Ishikawa (cell line): ENCODE data around the gene RGSL1.

Experiments
- CEBPB ChIP-seq: IDR thresholded peaks from 2 replicates; pipeline ENCODE4 v1.6.1; 2012
- CREB1 ChIP-seq: IDR thresholded peaks from 2 replicates; pipeline ENCODE4 v1.6.1; 2012; ENCODE audit warnings: low read depth
- EGR1 ChIP-seq: IDR thresholded peaks from 2 replicates; pipeline ENCODE4 v1.6.1; 2012
- EP300 ChIP-seq: IDR thresholded peaks from 2 replicates; pipeline ENCODE4 v1.6.1; 2012; ENCODE audit warnings: borderline replicate concordance
- FOXM1 ChIP-seq: IDR thresholded peaks from 2 replicates; pipeline ENCODE4 v1.6.1; 2012; ENCODE audit warnings: low read depth, borderline replicate concordance
- NFIC ChIP-seq: IDR thresholded peaks from 2 replicates; pipeline ENCODE4 v1.6.1; 2012
- RAD21 ChIP-seq: IDR thresholded peaks from 2 replicates; pipeline ENCODE4 v1.6.1; 2012; ENCODE audit warnings: low read depth
- TAF1 ChIP-seq: IDR thresholded peaks from 2 replicates; pipeline ENCODE4 v1.6.1; 2012; ENCODE audit warnings: low read depth, mild to moderate bottlenecking
- TCF12 ChIP-seq: IDR thresholded peaks from 2 replicates; pipeline ENCODE4 v1.6.1; 2012; ENCODE audit warnings: low read depth
- TEAD4 ChIP-seq: IDR thresholded peaks from 2 replicates; pipeline ENCODE4 v1.6.1; 2012
- YY1 ChIP-seq: IDR thresholded peaks from 2 replicates; pipeline ENCODE4 v1.6.1; 2012; ENCODE audit warnings: low read depth
- ZBTB7A ChIP-seq: IDR thresholded peaks from 2 replicates; pipeline ENCODE4 v1.6.1; 2012; ENCODE audit warnings: low read depth
- TF ChIP-seq, protein P1 (sequence below): IDR thresholded peaks from 2 replicates; pipeline ENCODE4 v1.6.1; 2012
- TF ChIP-seq, protein P2 (sequence below): IDR thresholded peaks from 2 replicates; pipeline ENCODE4 v1.6.1; 2012; ENCODE audit warnings: low read depth, mild to moderate bottlenecking
- TF ChIP-seq, protein P3 (sequence below): IDR thresholded peaks from 2 replicates; pipeline ENCODE4 v1.6.1; 2012

RGSL1 gene

DNA sequence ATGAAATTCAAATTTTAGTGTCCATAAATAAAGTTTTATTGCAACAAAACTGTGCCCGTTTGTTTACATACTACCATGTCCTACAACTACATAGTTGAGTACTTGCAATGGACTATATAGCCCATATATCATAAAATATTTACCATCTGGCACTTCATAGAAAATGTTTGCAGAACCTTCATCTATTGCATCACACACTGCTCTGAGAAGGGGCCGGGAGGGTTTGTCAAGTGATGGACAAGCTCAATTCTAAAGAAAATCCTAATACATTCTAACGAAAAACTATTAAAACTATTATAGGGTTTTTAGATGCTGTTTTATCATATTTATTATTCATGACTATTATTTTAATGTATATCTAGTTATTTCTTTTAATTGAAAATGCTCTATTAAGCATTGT is 35.9 kb downstream of the RGSL1 start:
- TF ChIP-seq TCF12, result no peak
- no peak for TF ChIP-seq NFIC
- no peak for TF ChIP-seq FOXM1
- no peak for TF ChIP-seq EGR1
- TF ChIP-seq YY1, result no peak
- no peak for TF ChIP-seq TAF1
- no peak for TF ChIP-seq RAD21
- no peak for TF ChIP-seq ZBTB7A
- no peak for TF ChIP-seq CREB1
- TF ChIP-seq, protein P1, sequence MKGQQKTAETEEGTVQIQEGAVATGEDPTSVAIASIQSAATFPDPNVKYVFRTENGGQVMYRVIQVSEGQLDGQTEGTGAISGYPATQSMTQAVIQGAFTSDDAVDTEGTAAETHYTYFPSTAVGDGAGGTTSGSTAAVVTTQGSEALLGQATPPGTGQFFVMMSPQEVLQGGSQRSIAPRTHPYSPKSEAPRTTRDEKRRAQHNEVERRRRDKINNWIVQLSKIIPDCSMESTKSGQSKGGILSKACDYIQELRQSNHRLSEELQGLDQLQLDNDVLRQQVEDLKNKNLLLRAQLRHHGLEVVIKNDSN, result no peak
- no peak for TF ChIP-seq EP300

- TF ChIP-seq NFIC (no peak), YY1 (no peak), EP300 (no peak), TEAD4 (no peak), ZBTB7A (no peak), TCF12 (no peak), RAD21 (no peak), FOXM1 (no peak), CREB1 (no peak)
- TF ChIP-seq, protein P2, sequence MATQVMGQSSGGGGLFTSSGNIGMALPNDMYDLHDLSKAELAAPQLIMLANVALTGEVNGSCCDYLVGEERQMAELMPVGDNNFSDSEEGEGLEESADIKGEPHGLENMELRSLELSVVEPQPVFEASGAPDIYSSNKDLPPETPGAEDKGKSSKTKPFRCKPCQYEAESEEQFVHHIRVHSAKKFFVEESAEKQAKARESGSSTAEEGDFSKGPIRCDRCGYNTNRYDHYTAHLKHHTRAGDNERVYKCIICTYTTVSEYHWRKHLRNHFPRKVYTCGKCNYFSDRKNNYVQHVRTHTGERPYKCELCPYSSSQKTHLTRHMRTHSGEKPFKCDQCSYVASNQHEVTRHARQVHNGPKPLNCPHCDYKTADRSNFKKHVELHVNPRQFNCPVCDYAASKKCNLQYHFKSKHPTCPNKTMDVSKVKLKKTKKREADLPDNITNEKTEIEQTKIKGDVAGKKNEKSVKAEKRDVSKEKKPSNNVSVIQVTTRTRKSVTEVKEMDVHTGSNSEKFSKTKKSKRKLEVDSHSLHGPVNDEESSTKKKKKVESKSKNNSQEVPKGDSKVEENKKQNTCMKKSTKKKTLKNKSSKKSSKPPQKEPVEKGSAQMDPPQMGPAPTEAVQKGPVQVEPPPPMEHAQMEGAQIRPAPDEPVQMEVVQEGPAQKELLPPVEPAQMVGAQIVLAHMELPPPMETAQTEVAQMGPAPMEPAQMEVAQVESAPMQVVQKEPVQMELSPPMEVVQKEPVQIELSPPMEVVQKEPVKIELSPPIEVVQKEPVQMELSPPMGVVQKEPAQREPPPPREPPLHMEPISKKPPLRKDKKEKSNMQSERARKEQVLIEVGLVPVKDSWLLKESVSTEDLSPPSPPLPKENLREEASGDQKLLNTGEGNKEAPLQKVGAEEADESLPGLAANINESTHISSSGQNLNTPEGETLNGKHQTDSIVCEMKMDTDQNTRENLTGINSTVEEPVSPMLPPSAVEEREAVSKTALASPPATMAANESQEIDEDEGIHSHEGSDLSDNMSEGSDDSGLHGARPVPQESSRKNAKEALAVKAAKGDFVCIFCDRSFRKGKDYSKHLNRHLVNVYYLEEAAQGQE, result no peak
- TF ChIP-seq, protein P3, sequence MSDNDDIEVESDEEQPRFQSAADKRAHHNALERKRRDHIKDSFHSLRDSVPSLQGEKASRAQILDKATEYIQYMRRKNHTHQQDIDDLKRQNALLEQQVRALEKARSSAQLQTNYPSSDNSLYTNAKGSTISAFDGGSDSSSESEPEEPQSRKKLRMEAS, result no peak
These were observed 38.9 kb downstream of the RGSL1 start for GRCh38 chr1:182488803-182489202.

GRCh38 chr1:182493063-182493462 is 43.1 kb downstream of the RGSL1 start:
- TF ChIP-seq RAD21 (no peak), NFIC (no peak), EP300 (no peak)
- TF ChIP-seq, protein P1, result no peak

DNA sequence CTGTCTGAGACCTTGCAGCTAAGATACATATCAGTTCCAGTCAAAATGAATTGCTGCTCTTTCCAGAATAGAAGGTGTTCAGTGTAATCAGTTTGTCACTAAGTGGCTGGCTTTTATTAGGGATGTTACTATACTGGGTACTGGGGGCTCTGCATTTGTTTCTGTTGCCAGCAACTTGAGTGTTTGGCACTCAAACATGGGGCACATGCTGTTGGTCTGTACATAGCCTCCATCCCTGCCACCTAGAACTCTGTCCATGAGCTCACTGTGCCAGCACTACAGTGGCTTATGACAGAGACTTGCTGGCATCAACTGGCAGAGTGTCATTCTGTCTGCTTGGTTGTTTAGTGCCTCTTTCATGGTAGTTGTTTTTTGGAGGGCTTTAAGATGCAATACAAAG is 45.1 kb downstream of the RGSL1 start:
- TF ChIP-seq TEAD4 (no peak), EGR1 (no peak), FOXM1 (no peak), EP300 (no peak), TAF1 (no peak), ZBTB7A (no peak)

DNA sequence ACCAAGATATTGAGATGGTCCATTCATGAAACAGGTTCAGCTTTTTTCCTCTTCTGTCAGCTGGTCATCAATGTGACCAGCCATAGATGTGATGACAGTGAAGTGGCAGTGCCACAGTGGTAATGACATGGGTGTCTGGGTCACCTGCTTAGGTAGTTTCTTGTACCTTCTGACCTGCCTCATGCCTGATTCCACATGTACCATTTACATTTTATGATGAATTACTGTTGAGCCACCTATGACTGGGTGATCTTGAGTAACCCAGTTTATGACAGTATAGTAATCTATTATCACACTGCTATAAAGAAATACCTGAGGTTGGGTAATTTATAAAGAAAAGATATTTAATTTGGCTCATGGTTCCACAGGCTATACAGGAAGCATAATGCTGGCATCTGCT is 45.7 kb downstream of the RGSL1 start:
- TF ChIP-seq, protein P3, result no peak
- TF ChIP-seq CEBPB (no peak), TAF1 (no peak), YY1 (no peak), TCF12 (no peak), CREB1 (no peak)
- TF ChIP-seq, protein P2, result no peak

GRCh38 chr1:182507685-182508084 is 57.7 kb downstream of the RGSL1 start:
- TF ChIP-seq, protein P1, result no peak
- peak; percentile 66 for TF ChIP-seq NFIC
- TF ChIP-seq, protein P2, result no peak
- no peak for TF ChIP-seq TAF1
- TF ChIP-seq TEAD4, result 0 out of 2 replicates have a peak, but pooled peaks have one; percentile 18
- no peak for TF ChIP-seq RAD21
- no peak for TF ChIP-seq EGR1
- no peak for TF ChIP-seq CEBPB
- TF ChIP-seq, protein P3, result no peak
